HEK293T (cell line): ENCODE measurements around the gene VIT.

ENCODE experiments used
- BHLHE40 ChIP-seq: fragments of 450-650 bp; IDR thresholded peaks from 2 replicates; pipeline ENCODE4 v1.6.1; 2016; ENCODE audit warnings: mild to moderate bottlenecking, moderate library complexity, borderline replicate concordance
- FOXK2 ChIP-seq: fragments of 450-650 bp; IDR thresholded peaks from 2 replicates; pipeline ENCODE4 v1.6.1; 2016; ENCODE audit warnings: mild to moderate bottlenecking
- FOXM1 ChIP-seq: fragments of 450-650 bp; IDR thresholded peaks from 2 replicates; pipeline ENCODE4 v1.6.1; 2017; ENCODE audit warnings: mild to moderate bottlenecking, borderline replicate concordance
- HDGF ChIP-seq: fragments of 450-650 bp; IDR thresholded peaks from 2 replicates; pipeline ENCODE4 v1.6.1; 2017; ENCODE audit warnings: antibody characterized with exemption, borderline replicate concordance
- LEF1 ChIP-seq: fragments of 450-650 bp; IDR thresholded peaks from 2 replicates; pipeline ENCODE4 v1.6.1; 2017; ENCODE audit warnings: mild to moderate bottlenecking, borderline replicate concordance
- NFRKB ChIP-seq: fragments of 450-650 bp; IDR thresholded peaks from 2 replicates; pipeline ENCODE4 v1.6.1; 2016; ENCODE audit warnings: mild to moderate bottlenecking, moderate library complexity
- PKNOX1 ChIP-seq: fragments of 450-650 bp; IDR thresholded peaks from 2 replicates; pipeline ENCODE4 v1.6.1; 2016
- SUZ12 ChIP-seq: fragments of 450-650 bp; IDR thresholded peaks from 2 replicates; pipeline ENCODE4 v1.6.1; 2016; ENCODE audit warnings: mild to moderate bottlenecking
- TARDBP ChIP-seq: fragments of 450-650 bp; IDR thresholded peaks from 2 replicates; pipeline ENCODE4 v1.6.1; 2016

GRCh38 chr2:36701918-36702317, 5.4 kb downstream of the VIT start:
- TF ChIP-seq BHLHE40, result no peak
- no peak for TF ChIP-seq SUZ12
- TF ChIP-seq FOXK2, result no peak
- TF ChIP-seq FOXM1, result no peak
- no peak for TF ChIP-seq TARDBP
- TF ChIP-seq PKNOX1, result no peak
- no peak for TF ChIP-seq NFRKB
- no peak for TF ChIP-seq LEF1
- no peak for TF ChIP-seq HDGF
